ENCODE measurements around the gene CASKIN1. TPM values are rescaled to one million over a fixed set of nuclear protein-coding genes. Genes with fewer than 3 reads are reported as not detected.
A peak's percentile ranks its signal among the peaks of the same experiment; 100 is the strongest.

CASKIN1 gene
- total and polyA plus RNA-seq, 2 experiments from 2014 or later: 1.0 to 6.2 TPM

DNA sequence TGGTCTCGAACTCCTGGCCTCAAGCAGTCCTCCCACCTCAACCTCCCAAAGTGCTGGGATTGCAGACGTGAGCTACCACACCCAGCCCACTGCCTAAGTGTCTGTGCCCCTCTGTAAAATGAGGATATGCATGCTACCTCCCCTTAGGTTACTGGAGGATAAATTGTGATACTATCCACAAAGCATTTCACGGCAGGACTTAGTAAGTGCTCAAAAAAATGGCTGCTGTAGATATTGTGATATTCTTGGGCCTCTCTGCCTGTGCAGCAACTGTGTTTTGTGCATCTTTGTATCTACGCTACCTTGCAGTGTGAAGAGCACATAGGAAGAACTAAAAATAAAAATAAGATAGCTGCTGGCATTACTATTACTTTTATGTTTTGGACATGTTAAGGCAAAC lies 1.9 kb upstream of the CASKIN1 start (continued):
- no peak for TF ChIP-seq EZH2 (IDR thresholded peaks at IDR 0.05; ENCODE audit: low read depth, unreplicated experiment)
- TF ChIP-seq, protein P1, sequence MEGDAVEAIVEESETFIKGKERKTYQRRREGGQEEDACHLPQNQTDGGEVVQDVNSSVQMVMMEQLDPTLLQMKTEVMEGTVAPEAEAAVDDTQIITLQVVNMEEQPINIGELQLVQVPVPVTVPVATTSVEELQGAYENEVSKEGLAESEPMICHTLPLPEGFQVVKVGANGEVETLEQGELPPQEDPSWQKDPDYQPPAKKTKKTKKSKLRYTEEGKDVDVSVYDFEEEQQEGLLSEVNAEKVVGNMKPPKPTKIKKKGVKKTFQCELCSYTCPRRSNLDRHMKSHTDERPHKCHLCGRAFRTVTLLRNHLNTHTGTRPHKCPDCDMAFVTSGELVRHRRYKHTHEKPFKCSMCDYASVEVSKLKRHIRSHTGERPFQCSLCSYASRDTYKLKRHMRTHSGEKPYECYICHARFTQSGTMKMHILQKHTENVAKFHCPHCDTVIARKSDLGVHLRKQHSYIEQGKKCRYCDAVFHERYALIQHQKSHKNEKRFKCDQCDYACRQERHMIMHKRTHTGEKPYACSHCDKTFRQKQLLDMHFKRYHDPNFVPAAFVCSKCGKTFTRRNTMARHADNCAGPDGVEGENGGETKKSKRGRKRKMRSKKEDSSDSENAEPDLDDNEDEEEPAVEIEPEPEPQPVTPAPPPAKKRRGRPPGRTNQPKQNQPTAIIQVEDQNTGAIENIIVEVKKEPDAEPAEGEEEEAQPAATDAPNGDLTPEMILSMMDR (conservative IDR thresholded peaks at IDR 0.05; ENCODE audit: low read depth in 2 of 2): no peak
- no peak for TF ChIP-seq JUNB (IDR thresholded peaks at IDR 0.05; ENCODE audit: unreplicated experiment)
- no peak for TF ChIP-seq POLR2AphosphoS5 (IDR thresholded peaks at IDR 0.05; ENCODE audit: low read depth)
- TF ChIP-seq, protein P2, sequence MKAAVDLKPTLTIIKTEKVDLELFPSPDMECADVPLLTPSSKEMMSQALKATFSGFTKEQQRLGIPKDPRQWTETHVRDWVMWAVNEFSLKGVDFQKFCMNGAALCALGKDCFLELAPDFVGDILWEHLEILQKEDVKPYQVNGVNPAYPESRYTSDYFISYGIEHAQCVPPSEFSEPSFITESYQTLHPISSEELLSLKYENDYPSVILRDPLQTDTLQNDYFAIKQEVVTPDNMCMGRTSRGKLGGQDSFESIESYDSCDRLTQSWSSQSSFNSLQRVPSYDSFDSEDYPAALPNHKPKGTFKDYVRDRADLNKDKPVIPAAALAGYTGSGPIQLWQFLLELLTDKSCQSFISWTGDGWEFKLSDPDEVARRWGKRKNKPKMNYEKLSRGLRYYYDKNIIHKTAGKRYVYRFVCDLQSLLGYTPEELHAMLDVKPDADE (IDR thresholded peaks at IDR 0.05): no peak
- TF ChIP-seq EZH2phosphoT487 (IDR thresholded peaks at IDR 0.05; ENCODE audit: unreplicated experiment): no peak
- TF ChIP-seq, protein P3, sequence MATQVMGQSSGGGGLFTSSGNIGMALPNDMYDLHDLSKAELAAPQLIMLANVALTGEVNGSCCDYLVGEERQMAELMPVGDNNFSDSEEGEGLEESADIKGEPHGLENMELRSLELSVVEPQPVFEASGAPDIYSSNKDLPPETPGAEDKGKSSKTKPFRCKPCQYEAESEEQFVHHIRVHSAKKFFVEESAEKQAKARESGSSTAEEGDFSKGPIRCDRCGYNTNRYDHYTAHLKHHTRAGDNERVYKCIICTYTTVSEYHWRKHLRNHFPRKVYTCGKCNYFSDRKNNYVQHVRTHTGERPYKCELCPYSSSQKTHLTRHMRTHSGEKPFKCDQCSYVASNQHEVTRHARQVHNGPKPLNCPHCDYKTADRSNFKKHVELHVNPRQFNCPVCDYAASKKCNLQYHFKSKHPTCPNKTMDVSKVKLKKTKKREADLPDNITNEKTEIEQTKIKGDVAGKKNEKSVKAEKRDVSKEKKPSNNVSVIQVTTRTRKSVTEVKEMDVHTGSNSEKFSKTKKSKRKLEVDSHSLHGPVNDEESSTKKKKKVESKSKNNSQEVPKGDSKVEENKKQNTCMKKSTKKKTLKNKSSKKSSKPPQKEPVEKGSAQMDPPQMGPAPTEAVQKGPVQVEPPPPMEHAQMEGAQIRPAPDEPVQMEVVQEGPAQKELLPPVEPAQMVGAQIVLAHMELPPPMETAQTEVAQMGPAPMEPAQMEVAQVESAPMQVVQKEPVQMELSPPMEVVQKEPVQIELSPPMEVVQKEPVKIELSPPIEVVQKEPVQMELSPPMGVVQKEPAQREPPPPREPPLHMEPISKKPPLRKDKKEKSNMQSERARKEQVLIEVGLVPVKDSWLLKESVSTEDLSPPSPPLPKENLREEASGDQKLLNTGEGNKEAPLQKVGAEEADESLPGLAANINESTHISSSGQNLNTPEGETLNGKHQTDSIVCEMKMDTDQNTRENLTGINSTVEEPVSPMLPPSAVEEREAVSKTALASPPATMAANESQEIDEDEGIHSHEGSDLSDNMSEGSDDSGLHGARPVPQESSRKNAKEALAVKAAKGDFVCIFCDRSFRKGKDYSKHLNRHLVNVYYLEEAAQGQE (IDR thresholded peaks at IDR 0.05; ENCODE audit: unreplicated experiment): no peak
- TF ChIP-seq STAT1 (IDR thresholded peaks at IDR 0.05; ENCODE audit: unreplicated experiment): no peak
- TF ChIP-seq ZNF114 (CRISPR knock-in tag; IDR thresholded peaks at IDR 0.05): no peak
- TF ChIP-seq NANOG (IDR thresholded peaks at IDR 0.05; ENCODE audit: borderline replicate concordance): no peak
- TF ChIP-seq ZNF331 (CRISPR knock-in tag; IDR thresholded peaks at IDR 0.05; ENCODE audit: low read depth): no peak

DNA sequence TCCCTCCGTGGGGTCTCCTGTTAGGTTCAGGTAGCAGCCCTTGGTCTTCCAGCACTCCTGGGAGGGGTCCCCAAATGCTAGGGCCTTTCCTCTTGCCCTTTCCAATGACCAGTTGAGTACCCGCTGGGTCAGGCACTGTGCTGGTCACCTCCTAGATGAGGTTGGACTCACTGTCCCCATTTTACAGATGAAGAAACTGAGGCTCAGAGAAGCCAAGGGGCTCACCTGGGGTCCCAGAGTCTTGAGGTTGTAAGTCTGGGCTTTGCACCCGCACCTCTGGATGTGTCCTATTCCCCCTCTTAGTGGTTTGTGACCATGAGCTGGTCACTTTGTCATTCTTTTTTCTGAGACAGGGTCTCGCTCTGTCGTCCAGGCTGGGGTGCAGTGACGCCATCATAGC lies 1.4 kb upstream of the CASKIN1 start:
- Mint-ChIP-seq H3K27ac (no peak overlapping the region), H3K9me3 (no peaks in the 10 kb centered on the region), H3K36me3 (ENCODE audit: low read depth) (no peaks in the 10 kb centered on the region; the same call in 2 of the 3 replicates), H3K4me1 (no peaks in the 10 kb centered on the region), H3K4me3 (peak overlapping the region; percentile 63), H3K27me3 (ENCODE audit: insufficient read depth, low read depth, poor library complexity) (peaks cover 40% of the 10 kb centered on the region)
- Histone ChIP-seq H4K20me1 (replicated peaks; ENCODE audit: insufficient read depth) (no peaks in the 10 kb centered on the region), H2AFZ (no peak overlapping the region), H3K9me2 (ENCODE audit: insufficient read depth) (no peaks in the 10 kb centered on the region), H3K4me1 (ENCODE audit: insufficient read depth) (no peaks in the 10 kb centered on the region; the same call in 1 of the 2 replicates), H3K36me3 (ENCODE audit: insufficient read depth) (no peaks in the 10 kb centered on the region), H3K79me2 (replicated peaks; ENCODE audit: insufficient read depth) (no peaks in the 10 kb centered on the region), H3K27me3 (ENCODE audit: insufficient read depth) (peaks cover 54% of the 10 kb centered on the region), H3F3A (replicated peaks; ENCODE audit: low read depth) (no peaks in the 10 kb centered on the region), H3K27ac (ENCODE audit: low read depth) (no peak overlapping the region), H3K4me3 (no peak overlapping the region), H3K4me2 (no peak overlapping the region)
- ATAC-seq: no peak
- TF ChIP-seq EZH2 (IDR thresholded peaks at IDR 0.05; ENCODE audit: low read depth, unreplicated experiment) (no peak), NANOG (IDR thresholded peaks at IDR 0.05; ENCODE audit: borderline replicate concordance) (no peak), ZNF114 (CRISPR knock-in tag; IDR thresholded peaks at IDR 0.05) (no peak), JUNB (IDR thresholded peaks at IDR 0.05; ENCODE audit: unreplicated experiment) (no peak), STAT1 (IDR thresholded peaks at IDR 0.05; ENCODE audit: unreplicated experiment) (no peak)
- TF ChIP-seq, protein P3 (IDR thresholded peaks at IDR 0.05; ENCODE audit: unreplicated experiment): no peak
- no peak for DNase-seq (ENCODE audit: low spot score)

Measured in GM23338 (cell line).